KBM-7 (cell line): ENCODE results near the gene FAM162A.
A peak's percentile ranks its signal among the peaks of the same experiment; 100 is the strongest.
"Not testable (repeated sequence)": the region's sequence is repeated elsewhere in the genome, so short reads cannot be mapped to it uniquely, and the experiment has no call there.

Source experiments
- DNase-seq: peaks from one replicate; pipeline ENCODE4 v3.0.0-alpha.2; 2015
- in situ Hi-C: fragments of 300-500 bp; cut with MboI; formaldehyde crosslinking; loops from 2 replicates; pipeline ENCODE4 v1.14.3; 2020; ENCODE audit warnings: low sequenced_read_pairs, low pct_unique_long_range_greater_than_20kb, mixed read lengths

The FAM162A gene, protein sequence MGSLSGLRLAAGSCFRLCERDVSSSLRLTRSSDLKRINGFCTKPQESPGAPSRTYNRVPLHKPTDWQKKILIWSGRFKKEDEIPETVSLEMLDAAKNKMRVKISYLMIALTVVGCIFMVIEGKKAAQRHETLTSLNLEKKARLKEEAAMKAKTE

GRCh38 chr3:122383771-122384697, at the start of gene FAM162A:
FAM162A (plus strand) TSS chr3:122384182; CDS start chr3:122384266, 84 bp downstream.
- in situ Hi-C loops: no loop called here

DNA sequence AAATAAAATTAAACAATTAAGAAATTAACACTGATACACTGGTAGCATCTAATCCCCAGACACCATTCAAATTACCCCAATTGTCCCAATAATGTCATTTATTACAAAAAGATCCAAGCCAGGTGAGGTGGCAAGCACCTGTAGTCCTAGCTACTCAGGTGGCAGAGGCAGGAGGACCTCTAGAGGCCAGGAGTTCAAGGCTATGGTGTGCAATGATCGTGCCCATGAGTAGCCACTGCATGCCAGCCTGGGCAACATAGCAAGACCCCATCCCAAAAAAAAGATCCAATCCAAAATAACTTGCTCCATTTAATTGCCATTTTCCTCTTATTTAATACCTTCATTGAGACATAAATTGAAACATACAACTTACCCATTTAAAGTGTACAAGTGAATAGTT, 41.2 kb upstream of the FAM162A start:
- in situ Hi-C loops: no loop called here
- DNase-seq: no peak

More at GRCh38 chr3:122383771-122384697, at the start of gene FAM162A:
- DNase-seq: peak; percentile 95

DNA sequence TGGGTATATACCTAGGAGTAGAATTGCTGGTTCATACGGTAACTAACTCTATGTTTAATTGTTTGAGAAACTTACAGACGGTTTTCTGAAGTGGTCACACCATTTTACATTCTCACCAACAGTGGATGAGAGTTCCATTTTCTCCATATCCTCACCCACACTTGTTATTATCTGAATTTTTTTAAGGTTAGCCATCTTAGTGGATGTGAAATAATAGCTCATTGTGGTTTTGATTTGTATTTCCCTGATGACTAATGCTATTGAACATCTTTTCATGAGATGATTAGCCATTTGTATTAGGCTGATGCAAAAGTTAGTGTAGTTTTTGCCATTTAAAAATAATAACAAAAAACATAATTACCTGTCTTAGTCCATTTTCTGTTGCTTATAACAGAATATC, 40.3 kb upstream of the FAM162A start:
- in situ Hi-C loops: no loop called here
- no peak for DNase-seq

- in situ Hi-C loops: no loop called here
- DNase-seq: no peak
Measured at GRCh38 chr3:122349171-122349570, 34.8 kb upstream of the FAM162A start.

DNA sequence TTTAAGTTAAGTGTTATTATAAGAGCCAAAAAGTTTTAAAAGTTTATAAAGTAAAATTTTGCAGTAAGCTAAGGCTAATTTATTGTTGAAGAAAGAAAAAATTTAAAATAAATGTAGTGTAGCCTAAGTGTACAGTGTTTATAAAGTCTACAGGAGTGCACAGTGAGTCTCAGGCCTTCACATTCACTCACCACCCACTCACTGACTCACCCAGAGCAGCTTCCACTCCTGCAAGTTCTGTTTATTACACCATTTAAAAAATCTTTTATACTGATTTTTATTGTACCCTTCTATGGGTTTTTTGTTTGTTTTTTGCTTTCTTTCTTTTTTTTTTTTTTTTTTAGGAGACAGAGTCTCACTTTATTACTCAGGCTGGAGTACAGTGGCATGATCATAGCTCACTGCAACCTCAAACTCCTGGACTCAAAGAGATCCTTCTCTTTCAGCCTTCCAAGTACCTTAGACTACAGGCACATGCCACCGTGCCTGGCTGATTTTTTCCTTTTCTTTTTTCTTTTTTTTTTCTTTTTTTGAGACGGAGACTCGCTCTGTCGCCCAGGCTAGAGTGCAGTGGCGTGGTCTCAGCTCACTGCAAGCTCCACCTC, 33.1 kb upstream of the FAM162A start:
- in situ Hi-C loops: no loop called here
- DNase-seq: no peak

GRCh38 chr3:122351612-122352011, 32.4 kb upstream of the FAM162A start:
- in situ Hi-C loops: no loop called here
- no peak for DNase-seq

DNA sequence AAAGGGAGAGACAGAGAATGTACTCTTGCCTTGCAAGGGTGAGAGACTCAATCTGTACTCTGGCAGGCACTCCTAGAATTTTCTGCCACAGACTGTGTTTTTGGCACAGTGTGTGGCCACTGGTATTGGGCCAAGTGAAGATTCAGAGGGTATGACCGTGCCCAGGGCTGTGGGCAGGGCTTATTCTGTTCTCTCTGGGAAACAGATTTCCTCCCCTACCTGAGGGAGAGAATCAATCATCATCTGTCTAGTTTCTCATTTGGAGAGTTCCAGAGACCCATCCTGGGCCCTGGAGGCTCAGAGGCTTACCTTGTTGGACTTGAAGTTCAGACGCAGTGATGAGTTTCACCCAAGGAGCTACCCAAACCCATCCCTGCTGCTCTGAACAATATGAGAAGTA, 30.8 kb upstream of the FAM162A start:
- no peak for DNase-seq
- in situ Hi-C loops: no loop called here

- in situ Hi-C loops: no loop called here
- no peak for DNase-seq
Measured at GRCh38 chr3:122353893-122354401, 30.0 kb upstream of the FAM162A start.

GRCh38 chr3:122355612-122356011, 28.4 kb upstream of the FAM162A start:
- no peak for DNase-seq
- in situ Hi-C loops: no loop called here

GRCh38 chr3:122356402-122356801, 27.6 kb upstream of the FAM162A start:
- peak; percentile 24 for DNase-seq
- in situ Hi-C loops: no loop called here

- in situ Hi-C loops: no loop called here
- DNase-seq: no peak
Measured at GRCh38 chr3:122357828-122358702, 25.9 kb upstream of the FAM162A start.

- no peak for DNase-seq
- in situ Hi-C loops: no loop called here
Measured at GRCh38 chr3:122358703-122359032, 25.3 kb upstream of the FAM162A start.

DNA sequence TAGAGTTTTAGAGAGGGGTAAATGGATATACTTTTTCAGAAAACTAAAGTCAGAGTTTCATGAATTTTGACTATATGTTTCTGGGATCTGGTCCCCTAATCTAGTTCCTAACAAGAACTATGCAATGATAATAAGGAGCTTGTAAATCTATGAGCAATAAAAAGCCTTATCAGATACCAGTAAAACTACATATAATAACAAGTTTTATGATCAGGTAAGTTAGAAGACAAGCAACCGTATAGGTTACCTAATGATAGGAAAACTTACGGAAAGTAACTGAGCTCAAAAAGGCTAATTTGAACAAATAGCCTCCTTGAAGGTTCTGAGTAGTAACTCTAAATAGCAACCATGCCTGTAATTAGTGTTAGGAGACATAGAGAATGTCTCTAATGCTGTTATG, 22.0 kb upstream of the FAM162A start:
- in situ Hi-C loops: no loop called here
- DNase-seq: no peak

GRCh38 chr3:122364490-122364889, 19.5 kb upstream of the FAM162A start:
- in situ Hi-C loops: no loop called here
- no peak for DNase-seq

DNA sequence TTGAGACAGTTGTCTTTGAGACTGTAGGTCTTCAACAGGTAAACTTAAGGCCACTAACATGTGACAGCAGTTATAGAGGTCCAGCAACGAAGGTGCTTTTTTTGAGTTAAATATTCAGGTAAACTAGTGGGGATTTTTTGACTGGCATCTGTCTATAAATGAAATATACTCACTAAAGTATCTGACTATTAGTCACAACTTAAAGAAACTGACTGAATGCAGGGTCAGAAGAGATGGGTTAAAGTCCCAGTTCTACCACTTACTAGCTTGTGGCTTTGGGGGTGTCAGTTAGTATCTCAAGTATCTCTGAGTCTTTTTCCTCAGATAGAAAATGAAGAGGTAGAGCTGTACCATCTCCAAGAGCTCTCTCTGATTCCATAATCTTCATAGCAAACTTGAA, 18.9 kb upstream of the FAM162A start:
- DNase-seq: no peak
- in situ Hi-C loops: no loop called here

DNA sequence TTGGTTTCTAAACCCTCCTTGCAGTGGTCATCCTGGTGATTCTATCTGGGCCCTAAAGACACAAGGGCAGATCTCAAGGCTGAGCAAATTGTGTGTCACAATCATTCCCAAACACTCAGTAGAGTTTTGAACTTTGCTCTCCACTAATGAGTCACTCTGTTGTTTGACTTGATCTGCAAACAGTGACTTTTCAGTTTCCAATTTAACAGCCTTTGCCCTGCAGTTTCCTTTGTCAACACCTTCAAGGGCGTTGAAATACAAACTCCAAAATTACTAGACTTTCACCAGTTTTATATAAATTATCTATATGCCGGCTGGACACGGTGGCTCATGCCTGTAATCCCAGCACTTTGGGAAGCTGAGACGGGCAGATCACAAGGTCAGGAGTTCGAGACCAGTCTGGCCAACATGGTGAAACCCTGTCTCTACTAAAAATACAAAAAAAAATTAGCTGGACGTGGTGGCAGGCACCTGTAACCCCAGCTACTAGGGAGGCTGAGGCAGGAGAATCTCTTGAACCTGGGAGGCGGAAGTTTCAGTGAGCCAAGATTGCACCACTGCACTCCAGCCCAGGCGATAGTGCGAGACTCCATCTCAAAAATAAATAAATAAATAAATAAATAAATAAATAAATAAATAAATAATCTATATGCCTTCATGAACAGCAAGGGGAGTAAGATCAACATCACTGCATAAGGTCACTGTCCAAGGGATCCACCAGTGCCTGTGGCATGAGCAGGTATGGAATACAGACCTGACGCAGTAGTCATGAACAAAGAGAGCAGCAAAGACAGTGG, 18.2 kb upstream of the FAM162A start:
- in situ Hi-C loops, DNase-seq: not testable (repeated sequence)

DNA sequence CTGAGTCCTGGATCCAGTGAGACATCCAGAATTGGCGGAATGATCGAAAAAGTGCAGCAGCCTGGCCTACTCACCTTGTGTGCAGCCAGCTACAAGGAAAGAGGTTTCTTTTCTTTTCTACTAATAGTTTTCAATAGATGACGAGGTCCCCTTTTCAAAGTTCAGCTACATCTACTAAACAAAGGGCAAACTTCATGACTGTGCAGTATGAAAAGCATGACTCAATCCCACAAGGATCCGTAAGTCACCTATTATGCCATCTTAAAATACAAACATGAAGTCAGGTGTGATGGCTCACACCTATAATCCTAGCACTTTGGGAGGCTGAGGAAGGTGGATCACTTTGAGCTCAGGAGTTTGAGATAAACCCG, 17.6 kb upstream of the FAM162A start:
- in situ Hi-C loops: no loop called here
- no peak for DNase-seq

- no peak for DNase-seq
- in situ Hi-C loops: no loop called here
Measured at GRCh38 chr3:122374034-122374433, 9.9 kb upstream of the FAM162A start.

- DNase-seq: no peak
- in situ Hi-C loops: no loop called here
Measured at GRCh38 chr3:122377975-122378374, 6.0 kb upstream of the FAM162A start.
